Hepatocyte (in vitro differentiated cells): Measurements from ENCODE around the gene NCR3LG1.

ENCODE experiments used
- CTCF ChIP-seq: fragments of 200-600 bp; sonication (generic); IDR thresholded peaks from 2 replicates; pipeline ENCODE4 v1.5.1; 2016; ENCODE audit warnings: antibody characterized with exemption, mild to moderate bottlenecking; ENCODE audit not compliant: poor library complexity
- EZH2 ChIP-seq: fragments of 200-600 bp; sonication (generic); IDR thresholded peaks from 2 replicates; pipeline ENCODE4 v1.6.1; 2016; ENCODE audit warnings: antibody characterized with exemption, mild to moderate bottlenecking, borderline replicate concordance
- EZH2phosphoT487 ChIP-seq: fragments of 200-600 bp; sonication (generic); IDR thresholded peaks from one replicate; pipeline ENCODE4 v1.6.1; 2018; ENCODE audit warnings: antibody characterized with exemption, mild to moderate bottlenecking, low read depth, moderate library complexity; ENCODE audit not compliant: unreplicated experiment, severe bottlenecking

DNA sequence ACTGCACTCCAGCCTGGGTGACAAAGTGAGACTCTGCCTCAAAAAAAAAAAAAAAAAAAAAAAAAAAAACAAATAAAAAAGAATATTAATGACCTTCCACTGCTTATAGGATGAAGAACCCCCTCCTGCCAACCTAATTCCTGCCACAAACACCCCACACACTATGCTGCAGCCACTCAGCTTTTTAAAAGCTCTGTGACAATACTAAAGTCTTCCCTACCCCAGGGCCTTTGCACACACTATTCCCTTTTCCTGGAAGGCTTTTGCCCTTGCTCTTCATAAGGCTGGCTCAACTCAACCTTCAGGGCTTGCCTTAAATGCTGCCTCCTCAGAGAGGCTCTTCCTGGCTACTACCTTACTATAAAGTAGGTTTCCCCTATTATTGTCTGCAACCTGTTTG is 47.6 kb downstream of the NCR3LG1 start:
- no peak for TF ChIP-seq CTCF
- TF ChIP-seq EZH2 = no peak
- TF ChIP-seq EZH2phosphoT487 = no peak
